Caco-2 (cell line): ENCODE results near the gene AOC2. TPM values are rescaled to one million over a fixed set of nuclear protein-coding genes. Genes with fewer than 3 reads are reported as not detected.

Experiments used
- BruUV-seq: library from RNA; stranded (reverse); fragments of 400-500 nt; replicated peaks from 2 replicates; lab custom pipeline; 2021; lab: Mats Ljungman, UMichigan
- CTCF ChIA-PET: fragments of 300-600 bp; sonication (Branson Sonifier 250); formaldehyde crosslinking; loops from one replicate; lab custom pipeline; 2022; ENCODE audit warnings: antibody characterized with exemption; lab: Charles Lee
- POLR2A ChIA-PET: fragments of 300-600 bp; sonication (Branson Sonifier 250); formaldehyde crosslinking; loops from one replicate; lab custom pipeline; 2022; ENCODE audit warnings: antibody characterized with exemption; lab: Charles Lee
- DNase-seq, 2 experiments: peaks; one replicate each; pipeline versions ENCODE4 v3.0.0 to v3.0.0-alpha.2; 2020 to 2022
- H3K27me3 ChIP-seq: replicated peaks from 2 replicates; pipeline ENCODE4 v1.6.0; 2011; ENCODE audit warnings: low read length; ENCODE audit not compliant: control insufficient read depth, insufficient read depth
- H3K36me3 ChIP-seq: 2 replicates; pipeline ENCODE4 v1.5.1; 2011; ENCODE audit warnings: low read length; ENCODE audit not compliant: control insufficient read depth, insufficient read depth
- H3K4me1 ChIP-seq: fragments of 250-450 bp; sonication (Bioruptor Pico); 2 replicates; pipeline ENCODE4 v1.5.1; 2020; ENCODE audit warnings: mild to moderate bottlenecking
- H3K4me3 ChIP-seq: 2 replicates; pipeline ENCODE4 v1.5.1; 2011; ENCODE audit warnings: low read depth, mild to moderate bottlenecking, control low read depth, low read length
- H3K9me3 ChIP-seq: fragments of 250-450 bp; sonication (Bioruptor Pico); 2 replicates; pipeline ENCODE4 v1.5.1; 2020; ENCODE audit warnings: mild to moderate bottlenecking, moderate library complexity
- H3K27ac Mint-ChIP-seq: one replicate; pipeline ENCODE4 v1.8.0; 2022; ENCODE audit warnings: mixed read lengths; ENCODE audit not compliant: unreplicated experiment
- H3K27me3 Mint-ChIP-seq: one replicate; pipeline ENCODE4 v1.8.0; 2022; ENCODE audit warnings: mixed read lengths; ENCODE audit not compliant: insufficient read depth, unreplicated experiment
- H3K36me3 Mint-ChIP-seq: one replicate; pipeline ENCODE4 v1.8.0; 2022; ENCODE audit warnings: mild to moderate bottlenecking, mixed read lengths; ENCODE audit not compliant: insufficient read depth, unreplicated experiment
- H3K4me1 Mint-ChIP-seq: one replicate; pipeline ENCODE4 v1.8.0; 2022; ENCODE audit warnings: low read depth, mixed read lengths; ENCODE audit not compliant: unreplicated experiment
- H3K4me3 Mint-ChIP-seq: one replicate; pipeline ENCODE4 v1.8.0; 2022; ENCODE audit warnings: mild to moderate bottlenecking, moderate library complexity, mixed read lengths; ENCODE audit not compliant: unreplicated experiment
- H3K9me3 Mint-ChIP-seq: one replicate; pipeline ENCODE4 v1.8.0; 2022; ENCODE audit warnings: mixed read lengths; ENCODE audit not compliant: unreplicated experiment
- CTCF ChIP-seq, 2 experiments: fragments of 200-600 bp in 1 of 2; IDR thresholded peaks; 1 replicate in 1 of 2; 2 replicates in 1 of 2; pipeline versions ENCODE4 v1.5.1 to v1.8.0; 2011 to 2022; ENCODE audit warnings: antibody characterized with exemption in 1 of 2, control low read depth in 1 of 2, inconsistent platforms in 1 of 2, low read depth in 1 of 2, low read length in 1 of 2, mild to moderate bottlenecking in 1 of 2, moderate library complexity in 1 of 2; ENCODE audit not compliant: insufficient read depth in 1 of 2, severe bottlenecking in 1 of 2, unreplicated experiment in 1 of 2
- intact Hi-C: fragments of 100-400 bp; cut with micrococcal nuclease; formaldehyde crosslinking; loops from one replicate; pipeline ENCODE4 v1.10.0; 2022; ENCODE audit not compliant: unreplicated experiment
- total RNA-seq: library from RNA; stranded (reverse); gene quantifications from 2 replicates; pipeline ENCODE4 v1.2.3, GENCODE V29; 2022

Gene AOC2
- total RNA-seq, 1 experiment from 2014 or later = 4.2 TPM

- Mint-ChIP-seq H3K9me3 (no peaks in the 10 kb centered on the region), H3K27ac (no peak overlapping the region), H3K4me3 (no peak overlapping the region), H3K36me3 (peaks cover 75% of the 10 kb centered on the region), H3K4me1 (no peaks in the 10 kb centered on the region), H3K27me3 (no peaks in the 10 kb centered on the region)
- no TSS peak for BruUV-seq
- Histone ChIP-seq H3K9me3 (no peaks in the 10 kb centered on the region), H3K36me3 (peaks cover 5% of the 10 kb centered on the region), H3K4me1 (no peaks in the 10 kb centered on the region), H3K27me3 (no peaks in the 10 kb centered on the region), H3K4me3 (no peak overlapping the region)
- no peak for DNase-seq
- intact Hi-C loops = no loop called here
- ChIA-PET POLR2A (interaction anchor here (0.6 kb wide), 1 partner anchor 13 kb away, joined by 3 read pairs; no protein-coding TSS in a partner anchor), CTCF (no interaction called here)
- TF ChIP-seq CTCF (IDR thresholded peaks at IDR 0.05; ENCODE audit: insufficient read depth in 1 of 2, low read depth in 1 of 2, low read length in 1 of 2, severe bottlenecking in 1 of 2, unreplicated experiment in 1 of 2) = no peak
Measured at GRCh38 chr17:42814633-42815399, 29.6 kb upstream of the AOC2 start.

- H3K27ac Mint-ChIP-seq = no peak overlapping the region
- TF ChIP-seq CTCF (IDR thresholded peaks at IDR 0.05; ENCODE audit: insufficient read depth in 1 of 2, low read depth in 1 of 2, low read length in 1 of 2, severe bottlenecking in 1 of 2, unreplicated experiment in 1 of 2) = no peak
- no TSS peak for BruUV-seq
- ChIA-PET POLR2A (interaction anchor here (0.6 kb wide), 1 partner anchor 17 kb away, joined by 3 read pairs; no protein-coding TSS in a partner anchor), CTCF (interaction anchor here (0.6 kb wide), 1 partner anchor 63 kb away, joined by 3 read pairs; no protein-coding TSS in a partner anchor)
- no peak for DNase-seq
- H3K27me3 Mint-ChIP-seq = no peaks in the 10 kb centered on the region
- peaks cover 81% of the 10 kb centered on the region for H3K36me3 Mint-ChIP-seq
- Histone ChIP-seq H3K4me1 (no peaks in the 10 kb centered on the region), H3K9me3 (no peaks in the 10 kb centered on the region), H3K27me3 (no peaks in the 10 kb centered on the region), H3K36me3 (peaks cover 5% of the 10 kb centered on the region), H3K4me3 (no peak overlapping the region)
- intact Hi-C loops = no loop called here
- no peaks in the 10 kb centered on the region for H3K9me3 Mint-ChIP-seq
- peaks cover 6% of the 10 kb centered on the region for H3K4me1 Mint-ChIP-seq
- no peak overlapping the region for H3K4me3 Mint-ChIP-seq
Measured at GRCh38 chr17:42817866-42818265, 26.5 kb upstream of the AOC2 start.

- Mint-ChIP-seq H3K36me3 (peaks cover 81% of the 10 kb centered on the region), H3K27me3 (no peaks in the 10 kb centered on the region), H3K4me1 (peaks cover 6% of the 10 kb centered on the region), H3K27ac (no peak overlapping the region), H3K4me3 (no peak overlapping the region), H3K9me3 (no peaks in the 10 kb centered on the region)
- Histone ChIP-seq H3K36me3 (peaks cover 5% of the 10 kb centered on the region), H3K9me3 (no peaks in the 10 kb centered on the region), H3K27me3 (no peaks in the 10 kb centered on the region), H3K4me1 (no peaks in the 10 kb centered on the region), H3K4me3 (no peak overlapping the region)
- TF ChIP-seq CTCF (IDR thresholded peaks at IDR 0.05; ENCODE audit: insufficient read depth in 1 of 2, low read depth in 1 of 2, low read length in 1 of 2, severe bottlenecking in 1 of 2, unreplicated experiment in 1 of 2) = no peak
- ChIA-PET POLR2A (interaction anchor here (0.6 kb wide), 1 partner anchor 16 kb away, joined by 3 read pairs; no protein-coding TSS in a partner anchor), CTCF (no interaction called here)
- intact Hi-C loops = no loop called here
- no TSS peak for BruUV-seq
- DNase-seq = no peak
Measured at GRCh38 chr17:42818379-42818778, 26.0 kb upstream of the AOC2 start.
